Caki2 (cell line): ENCODE results near the gene EPHA2. TPM values are rescaled to one million over a fixed set of nuclear protein-coding genes. Genes with fewer than 3 reads are reported as not detected.
A peak's percentile ranks its signal among the peaks of the same experiment; 100 is the strongest.

Experiments
- DNase-seq: peaks from one replicate; pipeline ENCODE4 v3.0.0-alpha.2; 2015; ENCODE audit warnings: low read depth
- in situ Hi-C: cut with HindIII; loops from 2 replicates; pipeline ENCODE4 v1.10.0; 2016; ENCODE audit warnings: low sequenced_read_pairs, low pct_unique_long_range_greater_than_20kb, mixed read lengths
- total RNA-seq: library from RNA; depleted of rRNA; stranded (reverse); fragments of >200 nt; shearing (Covaris generic); gene quantifications from 2 replicates; pipeline ENCODE4 v1.2.3, GENCODE V29; 2014; ENCODE audit warnings: low replicate concordance

The EPHA2 gene
- total RNA-seq, 1 experiment from 2014 or later: 64.0 TPM

DNA sequence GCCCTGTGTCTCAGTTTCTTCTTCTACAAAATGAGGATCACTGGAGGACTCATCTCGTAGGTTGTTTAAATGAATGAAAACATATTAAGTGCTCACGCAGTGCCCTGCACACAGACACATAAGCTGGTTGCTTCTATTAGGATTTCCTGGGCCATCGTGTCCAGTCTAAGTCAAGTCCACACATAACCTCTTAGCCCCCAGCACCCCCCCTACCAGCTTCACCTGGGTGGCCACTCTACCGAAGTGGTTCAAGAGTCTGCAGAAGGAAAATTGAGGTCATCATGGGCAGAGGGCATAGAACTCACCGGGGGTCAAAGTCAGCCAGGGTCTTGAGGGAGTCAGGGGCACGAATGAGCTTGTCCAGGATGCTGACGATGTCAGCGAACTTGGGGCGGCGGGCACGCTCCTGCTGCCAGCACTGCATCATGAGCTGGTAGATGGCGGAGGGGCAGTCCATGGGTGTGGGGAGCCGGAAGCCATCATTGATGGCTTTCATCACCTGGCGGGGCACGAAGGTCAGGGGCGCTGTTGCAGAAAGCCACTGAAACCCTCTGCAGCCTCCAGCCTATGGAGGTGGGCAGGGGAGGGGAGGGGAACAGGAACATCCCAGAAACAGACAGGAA is 25.8 kb downstream of the EPHA2 start:
- in situ Hi-C loops: no loop called here
- DNase-seq: no peak

- no peak for DNase-seq
- in situ Hi-C loops: no loop called here
Observed at GRCh38 chr1:16129316-16129715, 26.6 kb downstream of the EPHA2 start.

GRCh38 chr1:16128338-16128741 is 27.5 kb downstream of the EPHA2 start:
- DNase-seq: no peak
- in situ Hi-C loops: no loop called here

GRCh38 chr1:16127676-16128337 is 28.1 kb downstream of the EPHA2 start:
- DNase-seq: no peak
- in situ Hi-C loops: no loop called here

DNA sequence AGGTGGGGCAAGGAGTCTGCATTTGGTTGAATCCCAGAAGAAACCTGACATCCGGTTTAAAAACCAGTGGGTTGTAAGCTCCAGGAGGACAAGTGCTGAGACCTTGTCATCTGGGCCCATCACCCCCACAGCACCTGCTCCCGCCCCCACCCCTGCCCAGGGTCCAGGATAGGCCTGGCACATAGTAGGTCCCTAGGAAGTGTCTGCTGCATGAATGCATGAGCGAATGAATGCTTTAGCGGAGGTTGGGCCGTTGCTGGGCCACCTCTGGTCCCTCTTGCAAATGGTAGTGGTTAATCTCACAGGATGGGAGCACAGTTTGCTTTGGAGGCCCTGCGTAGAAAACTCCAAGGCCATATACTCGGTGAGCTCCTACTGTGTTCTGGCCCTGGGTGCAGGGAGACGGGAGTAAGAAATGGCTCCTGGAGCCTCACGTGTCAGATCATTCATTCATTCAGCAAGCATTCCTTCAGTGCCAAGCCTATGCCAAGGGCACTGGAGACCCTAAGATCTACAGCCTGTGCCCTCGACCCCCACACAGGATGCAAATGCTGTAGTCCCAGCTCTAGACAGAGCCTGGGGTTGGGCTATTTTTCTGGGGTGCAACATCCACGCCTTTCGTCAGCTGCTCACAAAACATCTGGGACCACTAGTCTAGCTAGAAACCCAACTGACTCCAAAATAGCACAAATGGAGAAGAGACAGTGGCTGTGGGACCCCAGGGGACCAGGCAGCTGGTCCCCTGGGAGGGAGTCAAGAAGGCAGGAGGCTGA is 28.9 kb downstream of the EPHA2 start:
- no peak for DNase-seq
- in situ Hi-C loops: no loop called here

DNA sequence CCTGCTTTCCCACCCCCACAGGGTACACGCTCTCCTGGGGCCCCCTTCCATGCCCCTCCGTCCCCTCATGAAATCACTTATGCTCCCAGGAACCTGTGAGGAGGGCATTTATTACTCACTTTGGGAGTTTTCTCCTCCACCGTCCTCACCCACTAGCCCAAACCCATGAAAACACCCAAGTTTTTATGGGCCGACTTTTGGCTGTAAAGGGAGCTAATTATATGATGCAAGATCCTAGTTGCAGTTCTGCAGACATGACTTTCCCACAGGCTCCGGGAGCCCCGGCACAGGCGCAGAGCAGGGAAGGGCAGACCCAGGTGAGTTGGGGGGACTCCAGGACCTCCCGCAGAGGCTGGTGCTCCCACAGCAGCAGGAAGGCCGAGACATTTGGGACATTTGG is 29.7 kb downstream of the EPHA2 start:
- in situ Hi-C loops: no loop called here
- no peak for DNase-seq

- in situ Hi-C loops: no loop called here
- DNase-seq: no peak
Observed at GRCh38 chr1:16125483-16125882, 30.4 kb downstream of the EPHA2 start.

DNA sequence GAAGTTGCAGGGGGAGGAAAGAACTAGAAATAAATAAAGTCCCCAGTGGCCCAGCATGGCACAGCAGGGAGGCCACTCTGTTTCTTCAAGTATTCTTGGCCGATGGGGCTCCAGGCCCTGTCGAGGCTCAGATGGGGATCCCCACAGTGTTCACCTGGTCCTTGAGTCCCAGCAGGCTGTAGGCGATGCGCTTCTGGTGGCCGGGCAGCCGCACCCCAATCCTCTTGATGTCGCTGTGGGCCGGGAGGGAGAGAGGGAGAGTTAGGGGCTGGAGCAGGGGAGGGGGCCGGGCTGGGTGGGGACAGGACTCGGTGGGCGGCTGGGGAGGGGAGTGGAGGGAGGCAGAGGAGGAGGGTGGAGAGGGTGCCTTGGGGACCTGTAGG is 30.8 kb downstream of the EPHA2 start:
- in situ Hi-C loops: no loop called here
- DNase-seq: no peak

DNA sequence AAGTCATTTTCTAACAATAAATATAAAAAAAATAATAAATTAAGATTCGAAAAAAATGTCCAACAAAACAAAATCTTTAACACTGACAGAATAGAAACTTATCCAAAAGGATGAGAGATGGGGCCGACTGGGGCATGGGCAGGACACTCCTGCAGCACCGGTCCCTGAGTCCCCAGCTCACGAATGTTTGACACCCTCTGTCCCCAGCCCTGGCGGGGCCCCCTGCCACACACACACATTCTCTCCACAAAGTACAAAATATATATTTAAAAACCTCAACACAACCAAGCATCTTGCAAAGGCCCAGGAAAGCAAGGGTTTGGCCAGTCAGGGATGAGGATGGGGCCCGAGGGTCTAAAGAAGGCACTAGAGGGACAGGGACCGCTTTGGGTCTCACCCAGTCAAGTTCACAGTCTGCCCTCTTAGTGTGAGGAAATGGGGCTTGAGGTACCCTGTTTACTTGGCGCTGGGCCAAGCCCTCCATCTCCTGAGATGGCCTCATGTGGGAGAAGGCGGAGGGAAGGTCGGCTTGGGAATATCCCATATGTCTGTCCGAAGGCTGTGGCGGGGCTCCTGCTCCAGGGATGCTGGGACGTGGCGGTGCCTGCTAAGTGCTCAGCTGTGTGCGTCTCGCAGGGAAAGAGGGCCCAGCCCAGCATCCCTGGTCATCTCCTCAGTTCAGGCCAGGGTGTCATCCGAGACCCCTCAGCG is 31.3 kb downstream of the EPHA2 start:
- no peak for DNase-seq
- in situ Hi-C loops: no loop called here

DNA sequence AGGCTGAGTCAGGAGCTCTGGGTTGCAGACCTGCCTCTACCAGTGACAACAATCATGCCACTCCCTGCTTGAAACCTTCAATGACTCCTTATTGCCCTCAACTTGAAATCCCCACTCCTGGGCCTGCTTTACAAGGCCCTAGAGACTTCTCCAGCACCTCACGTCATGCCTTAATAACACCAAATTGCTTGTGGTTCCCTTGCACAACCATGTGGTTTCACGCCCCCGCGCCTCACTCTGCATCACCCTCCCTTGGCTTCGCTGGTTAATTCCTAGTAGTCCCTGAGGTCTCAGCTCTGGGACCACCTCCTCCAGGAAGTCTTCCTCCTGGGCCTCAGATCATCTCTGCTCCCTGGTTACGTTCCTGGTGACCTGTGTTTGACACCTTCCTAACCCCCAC is 33.0 kb downstream of the EPHA2 start:
- in situ Hi-C loops: no loop called here
- peak; percentile 54 for DNase-seq

GRCh38 chr1:16122350-16122881 is 33.5 kb downstream of the EPHA2 start:
- in situ Hi-C loops: no loop called here

DNA sequence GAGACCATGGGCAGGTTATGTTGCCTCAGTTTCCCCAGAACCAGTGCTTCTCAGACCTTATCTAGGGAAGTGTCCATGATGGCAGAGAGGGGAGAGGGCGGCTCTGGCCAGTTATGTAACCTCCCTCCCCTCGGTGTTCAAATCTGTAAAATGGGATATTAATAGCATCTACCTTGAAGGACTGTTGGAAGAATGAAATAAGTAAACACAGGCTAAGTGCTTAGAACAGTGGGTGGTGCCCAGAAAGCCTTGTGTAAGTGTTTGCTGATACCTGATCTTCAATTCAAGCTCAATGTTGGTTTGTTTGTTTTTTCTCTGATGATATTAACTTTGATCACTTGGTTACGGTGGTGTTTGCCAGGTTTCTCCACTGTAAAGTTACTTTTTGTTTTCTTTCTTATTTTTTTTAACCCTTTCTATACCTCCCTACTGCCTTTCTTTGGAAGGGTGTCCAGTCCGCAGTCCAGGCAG is 34.9 kb downstream of the EPHA2 start:
- DNase-seq: peak; percentile 27
- in situ Hi-C loops: no loop called here

More at GRCh38 chr1:16122350-16122881, 33.5 kb downstream of the EPHA2 start:
- peak; percentile 28 for DNase-seq

GRCh38 chr1:16120407-16120806 is 35.5 kb downstream of the EPHA2 start:
- in situ Hi-C loops: no loop called here
- no peak for DNase-seq

DNA sequence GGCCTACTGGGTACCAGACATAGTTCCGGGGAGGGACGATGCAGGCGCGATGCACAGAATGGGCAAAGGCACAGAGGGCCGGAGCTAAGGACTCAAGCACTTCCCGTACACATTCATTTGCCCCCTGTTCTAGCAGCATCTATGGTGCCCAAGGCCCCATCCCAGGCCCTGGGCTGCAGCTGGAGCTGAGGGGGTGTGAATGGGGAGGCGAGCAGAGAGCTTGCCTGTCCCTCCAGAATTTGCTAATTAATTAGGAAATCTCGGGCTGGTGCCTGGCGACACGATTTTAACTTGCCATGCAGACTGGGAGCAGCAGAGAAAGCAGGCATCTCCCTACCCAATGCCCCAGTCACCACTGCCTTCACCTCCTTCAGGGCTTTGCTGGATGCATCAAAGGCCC is 35.9 kb downstream of the EPHA2 start:
- no peak for DNase-seq
- in situ Hi-C loops: no loop called here

DNA sequence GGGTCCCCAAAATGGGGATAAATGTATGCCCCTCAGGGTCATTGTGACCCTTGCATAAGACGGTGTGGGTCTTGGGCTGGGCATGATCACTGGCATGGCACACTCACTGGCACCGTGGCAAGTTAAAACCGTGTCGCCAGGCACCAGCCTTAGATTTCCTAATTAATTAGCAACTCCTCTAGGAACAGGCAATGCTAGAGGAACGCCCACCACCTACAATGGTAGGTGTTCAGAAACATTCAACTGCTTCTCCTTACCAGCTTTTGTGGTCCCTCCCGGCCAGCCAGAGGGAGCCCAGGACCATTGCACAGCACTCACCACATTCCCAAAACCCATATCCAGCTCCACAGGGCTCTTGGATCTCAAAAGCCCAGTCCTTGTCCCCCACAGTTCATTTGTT is 36.4 kb downstream of the EPHA2 start:
- in situ Hi-C loops: no loop called here
- DNase-seq: no peak

DNA sequence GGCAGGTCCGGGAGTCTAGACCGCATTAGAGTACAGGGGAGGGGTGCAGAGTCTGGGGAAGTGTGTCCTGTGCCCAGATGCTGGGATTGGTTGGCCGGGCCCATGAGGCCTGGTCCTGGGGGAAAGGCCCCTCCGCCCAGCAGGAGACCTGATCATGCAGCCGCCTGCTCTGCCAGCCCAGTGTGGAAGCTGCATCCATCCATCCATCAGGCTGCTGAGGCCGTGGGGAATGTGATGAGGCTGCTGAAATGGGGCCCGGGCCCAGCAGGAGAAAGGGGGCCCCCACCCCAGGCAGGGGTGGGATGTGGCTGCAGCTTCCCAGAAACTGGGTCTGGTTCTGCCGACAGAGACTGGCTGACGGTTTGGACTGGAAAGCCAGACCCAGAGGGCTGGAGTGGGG is 37.2 kb downstream of the EPHA2 start:
- DNase-seq: no peak

GRCh38 chr1:16117936-16118335 is 37.9 kb downstream of the EPHA2 start:
- in situ Hi-C loops: no loop called here
- no peak for DNase-seq

More for the DNA sequence above, 37.2 kb downstream of the EPHA2 start:
- in situ Hi-C loops: no loop called here

GRCh38 chr1:16117369-16117768 is 38.5 kb downstream of the EPHA2 start:
- in situ Hi-C loops: no loop called here
- no peak for DNase-seq

DNA sequence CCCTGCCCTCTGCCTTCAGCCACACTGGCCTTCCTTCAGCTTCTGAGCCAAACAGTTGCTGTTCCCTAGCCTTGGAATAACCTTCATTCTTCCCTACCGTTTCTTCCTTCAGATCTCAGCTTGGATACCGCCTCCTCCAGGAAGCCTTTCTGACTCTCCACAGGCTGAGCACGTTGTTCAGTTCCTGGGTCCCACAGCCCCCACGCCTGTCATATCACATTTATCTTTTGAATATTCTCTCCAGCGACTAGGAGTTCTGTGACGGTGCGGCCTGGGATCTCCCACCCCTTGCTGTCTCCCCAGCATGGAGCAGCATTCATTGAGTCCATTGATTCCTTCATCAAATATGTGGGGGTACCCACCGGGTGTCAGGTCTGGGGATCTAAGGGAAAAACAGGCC is 39.2 kb downstream of the EPHA2 start:
- no peak for DNase-seq
- in situ Hi-C loops: no loop called here
